ENCODE data around the gene ZDHHC14.

- TF ChIP-seq POLR2A (IDR thresholded peaks at IDR 0.05) (no peak), CTCF (IDR thresholded peaks at IDR 0.05) (no peak), EP300 (IDR thresholded peaks at IDR 0.05) (no peak), POLR2AphosphoS5 (IDR thresholded peaks at IDR 0.05) (no peak)
These were observed 344.2 kb downstream of the ZDHHC14 start for GRCh38 chr6:157724960-157725741.
